ENCODE measurements around the gene FANCM.

- TF ChIP-seq POLR2A (IDR thresholded peaks at IDR 0.05), result no peak
- no peak for TF ChIP-seq CTCF (IDR thresholded peaks at IDR 0.05)
- no peak for TF ChIP-seq POLR2AphosphoS5 (IDR thresholded peaks at IDR 0.05)
- no peak for TF ChIP-seq EP300 (IDR thresholded peaks at IDR 0.05)
Measured at GRCh38 chr14:45211295-45211694, 75.6 kb downstream of the FANCM start.
